HepG2 (cell line): Measurements from ENCODE around the gene C20orf204. TPM values are rescaled to one million over a fixed set of nuclear protein-coding genes. Genes with fewer than 3 reads are reported as not detected.

Experiments used
- ETV5 ChIP-seq: IDR thresholded peaks from 2 replicates; pipeline ENCODE4 v1.6.1; 2018; ENCODE audit warnings: missing biosample characterization, missing genetic modification reagents, inconsistent platforms, borderline replicate concordance
- HES4 ChIP-seq: sonication (generic); formaldehyde crosslinking; IDR thresholded peaks from 2 replicates; pipeline ENCODE4 v1.9.0; 2021; ENCODE audit warnings: mild to moderate bottlenecking, missing genetic modification reagents, borderline replicate concordance
- MED1 ChIP-seq: sonication (generic); formaldehyde crosslinking; IDR thresholded peaks from 2 replicates; pipeline ENCODE4 v1.4.0; 2020; ENCODE audit warnings: missing genetic modification reagents
- NFRKB ChIP-seq: fragments of 450-650 bp; IDR thresholded peaks from 2 replicates; pipeline ENCODE4 v1.6.1; 2017
- RFX5 ChIP-seq: IDR thresholded peaks from 2 replicates; pipeline ENCODE4 v1.6.1; 2011; ENCODE audit warnings: low read depth, low read length, improper control_type of control experiment
- SMAD3 ChIP-seq: sonication (generic); formaldehyde crosslinking; IDR thresholded peaks from 2 replicates; pipeline ENCODE4 v1.4.0; 2020; ENCODE audit warnings: missing genetic modification reagents
- SRSF4 ChIP-seq: fragments of 200-400 bp; formaldehyde crosslinking; IDR thresholded peaks from one replicate; pipeline ENCODE4 v1.6.1; 2018; ENCODE audit warnings: mild to moderate bottlenecking, low read depth, low read length, moderate library complexity; ENCODE audit not compliant: poor library complexity, severe bottlenecking
- TOPORS ChIP-seq: sonication (generic); formaldehyde crosslinking; IDR thresholded peaks from 2 replicates; pipeline ENCODE4 v1.8.0; 2023; ENCODE audit warnings: mild to moderate bottlenecking, missing genetic modification reagents
- TSC22D2 ChIP-seq: sonication (generic); formaldehyde crosslinking; IDR thresholded peaks from 2 replicates; pipeline ENCODE4 v1.5.1; 2020; ENCODE audit warnings: missing genetic modification reagents, mild to moderate bottlenecking, borderline replicate concordance
- YY1 ChIP-seq: IDR thresholded peaks from 2 replicates; pipeline ENCODE4 v1.6.1; 2011; ENCODE audit warnings: low read length, low read depth, moderate library complexity, mild to moderate bottlenecking; ENCODE audit not compliant: insufficient read depth, insufficient replicate concordance
- ZNF143 ChIP-seq: sonication (generic); formaldehyde crosslinking; IDR thresholded peaks from 2 replicates; pipeline ENCODE4 v1.4.0; 2020; ENCODE audit warnings: missing genetic modification reagents
- ZNF317 ChIP-seq: sonication (generic); formaldehyde crosslinking; IDR thresholded peaks from 2 replicates; pipeline ENCODE4 v1.5.0; 2020; ENCODE audit warnings: mild to moderate bottlenecking, missing genetic modification reagents
- ZNF614 ChIP-seq: IDR thresholded peaks from 2 replicates; pipeline ENCODE4 v1.6.1; 2018; ENCODE audit warnings: missing biosample characterization, missing genetic modification reagents, inconsistent platforms, borderline replicate concordance
- polyA plus RNA-seq, 8 experiments: library from polyadenylated mRNA; depleted of rRNA in 3 of 8; stranded (reverse) in 7 of 8; unstranded in 1 of 8; fragments of >200 nt; fragmentation: Illumina TruSeq in 4 of 8; extraction: Trizol in 4 of 8; gene quantifications; 2 replicates each; pipeline versions ENCODE4 v1.2.1 to v1.2.3, GENCODE V29; 2011 to 2016; ENCODE audit warnings: low read depth in 4 of 8, missing spikeins in 1 of 8, mixed read lengths in 1 of 8; ENCODE audit not compliant: insufficient read depth in 1 of 8
- total RNA-seq, 5 experiments: library from RNA; depleted of rRNA; stranded (reverse); fragments of >200 nt; fragmentation: Illumina TruSeq; extraction: Trizol; gene quantifications; 2 replicates each; pipeline ENCODE4 v1.2.3, GENCODE V29; 2016; ENCODE audit warnings: low read depth in 1 of 5
- TF ChIP-seq, protein P1 (sequence below): sonication (generic); formaldehyde crosslinking; IDR thresholded peaks from 2 replicates; pipeline ENCODE4 v1.8.1; 2023; ENCODE audit warnings: mild to moderate bottlenecking, inconsistent platforms, moderate library complexity, missing genetic modification reagents, borderline replicate concordance
- TF ChIP-seq, protein P2 (sequence below): sonication (generic); formaldehyde crosslinking; IDR thresholded peaks from 2 replicates; pipeline ENCODE4 v1.5.1; 2020; ENCODE audit warnings: mild to moderate bottlenecking, missing genetic modification reagents, borderline replicate concordance
- TF ChIP-seq, protein P3 (sequence below): IDR thresholded peaks from 2 replicates; pipeline ENCODE4 v1.6.1; 2016; ENCODE audit warnings: missing genetic modification reagents, missing compliant biosample characterization
- TF ChIP-seq, protein P4 (sequence below): IDR thresholded peaks from 2 replicates; pipeline ENCODE4 v1.6.1; 2018; ENCODE audit warnings: missing genetic modification reagents
- TF ChIP-seq, protein P5 (sequence below): sonication (generic); formaldehyde crosslinking; conservative IDR thresholded peaks from 2 replicates; pipeline ENCODE4 v1.5.0; 2020; ENCODE audit warnings: missing genetic modification reagents
- TF ChIP-seq, protein P6 (sequence below): sonication (generic); formaldehyde crosslinking; IDR thresholded peaks from 2 replicates; pipeline ENCODE4 v1.4.0; 2020; ENCODE audit warnings: missing genetic modification reagents

Gene C20orf204
- total and polyA plus RNA-seq, 2 of the 13 experiments (the other 11 are each of a cell fraction or from before 2014, with no cell fraction given): 22.1 to 80.0 TPM

DNA sequence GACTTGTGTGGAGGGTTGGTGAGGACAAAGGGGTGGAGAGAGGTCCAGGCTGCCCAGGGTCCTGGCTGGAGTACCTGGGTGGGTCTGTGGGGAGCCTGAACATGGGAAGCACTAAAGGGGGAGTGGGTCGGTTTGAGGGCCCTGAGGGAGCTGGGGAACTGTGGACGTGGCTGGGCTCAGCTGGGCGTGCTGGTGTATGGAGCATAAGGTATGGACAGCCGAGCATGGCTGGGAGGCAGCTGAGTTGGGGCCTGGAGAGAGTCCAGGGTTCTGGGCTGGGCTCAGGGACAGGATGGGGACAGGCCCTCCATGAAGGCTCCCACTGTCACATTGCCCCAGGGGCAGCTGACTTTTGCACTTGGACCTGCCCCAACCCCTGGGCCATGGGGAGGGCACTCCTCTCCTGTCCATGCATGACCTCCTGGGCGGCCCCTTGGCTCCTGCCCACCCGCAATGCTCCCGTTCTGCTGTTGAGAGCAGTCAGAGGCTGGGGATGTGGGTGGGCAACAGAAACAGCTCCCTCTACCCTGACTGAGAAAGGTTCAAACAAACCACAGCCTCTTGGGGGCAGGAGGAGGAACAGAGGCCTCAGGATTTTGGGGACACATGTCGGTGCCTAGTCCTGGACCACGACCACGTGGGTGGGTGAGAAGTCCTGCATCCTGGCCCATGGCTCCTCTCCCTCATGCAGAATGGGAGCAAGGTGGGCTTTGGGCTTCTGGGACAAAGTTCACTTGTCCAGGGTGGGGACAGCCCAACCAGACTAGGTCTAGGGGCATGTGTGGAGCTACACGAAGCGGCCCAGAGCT is 4.5 kb downstream of the C20orf204 start (continued):
- TF ChIP-seq, protein P1, sequence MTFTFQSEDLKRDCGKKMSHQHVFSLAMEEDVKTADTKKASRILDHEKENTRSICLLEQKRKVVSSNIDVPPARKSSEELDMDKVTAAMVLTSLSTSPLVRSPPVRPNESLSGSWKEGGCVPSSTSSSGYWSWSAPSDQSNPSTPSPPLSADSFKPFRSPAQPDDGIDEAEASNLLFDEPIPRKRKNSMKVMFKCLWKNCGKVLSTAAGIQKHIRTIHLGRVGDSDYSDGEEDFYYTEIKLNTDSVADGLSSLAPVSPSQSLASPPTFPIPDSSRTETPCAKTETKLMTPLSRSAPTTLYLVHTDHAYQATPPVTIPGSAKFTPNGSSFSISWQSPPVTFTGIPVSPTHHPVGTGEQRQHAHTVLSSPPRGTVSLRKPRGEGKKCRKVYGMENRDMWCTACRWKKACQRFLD (CRISPR knock-in tag): 0 out of 2 replicates have a peak, but pooled peaks have one; percentile 17
- TF ChIP-seq TSC22D2 (CRISPR knock-in tag) (0 out of 2 replicates have a peak, but pooled peaks have one; percentile 2), ZNF614 (0 out of 2 replicates have a peak, but pooled peaks have one; percentile 14), RFX5 (no peak), MED1 (CRISPR knock-in tag) (0 out of 2 replicates have a peak, but pooled peaks have one; percentile 19), ETV5 (CRISPR knock-in tag) (no peak), ZNF143 (CRISPR knock-in tag) (peak; percentile 27; the same call in 1 of the 2 replicates), TOPORS (no peak), ZNF317 (peak; percentile 57), YY1 (no peak), HES4 (no peak; the same call in 1 of the 2 replicates), SRSF4 (peak; percentile 56), NFRKB (no peak), SMAD3 (CRISPR knock-in tag) (no peak; the same call in 1 of the 2 replicates)
- TF ChIP-seq, protein P2, sequence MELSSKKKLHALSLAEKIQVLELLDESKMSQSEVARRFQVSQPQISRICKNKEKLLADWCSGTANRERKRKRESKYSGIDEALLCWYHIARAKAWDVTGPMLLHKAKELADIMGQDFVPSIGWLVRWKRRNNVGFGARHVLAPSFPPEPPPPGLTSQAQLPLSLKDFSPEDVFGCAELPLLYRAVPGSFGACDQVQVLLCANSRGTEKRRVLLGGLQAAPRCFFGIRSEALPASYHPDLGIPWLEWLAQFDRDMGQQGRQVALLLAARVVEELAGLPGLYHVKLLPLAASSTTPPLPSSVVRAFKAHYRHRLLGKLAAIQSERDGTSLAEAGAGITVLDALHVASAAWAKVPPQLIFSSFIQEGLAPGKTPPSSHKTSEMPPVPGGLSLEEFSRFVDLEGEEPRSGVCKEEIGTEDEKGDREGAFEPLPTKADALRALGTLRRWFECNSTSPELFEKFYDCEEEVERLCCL (CRISPR knock-in tag): no peak
- TF ChIP-seq, protein P3, sequence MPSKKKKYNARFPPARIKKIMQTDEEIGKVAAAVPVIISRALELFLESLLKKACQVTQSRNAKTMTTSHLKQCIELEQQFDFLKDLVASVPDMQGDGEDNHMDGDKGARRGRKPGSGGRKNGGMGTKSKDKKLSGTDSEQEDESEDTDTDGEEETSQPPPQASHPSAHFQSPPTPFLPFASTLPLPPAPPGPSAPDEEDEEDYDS: no peak
- TF ChIP-seq, protein P4, sequence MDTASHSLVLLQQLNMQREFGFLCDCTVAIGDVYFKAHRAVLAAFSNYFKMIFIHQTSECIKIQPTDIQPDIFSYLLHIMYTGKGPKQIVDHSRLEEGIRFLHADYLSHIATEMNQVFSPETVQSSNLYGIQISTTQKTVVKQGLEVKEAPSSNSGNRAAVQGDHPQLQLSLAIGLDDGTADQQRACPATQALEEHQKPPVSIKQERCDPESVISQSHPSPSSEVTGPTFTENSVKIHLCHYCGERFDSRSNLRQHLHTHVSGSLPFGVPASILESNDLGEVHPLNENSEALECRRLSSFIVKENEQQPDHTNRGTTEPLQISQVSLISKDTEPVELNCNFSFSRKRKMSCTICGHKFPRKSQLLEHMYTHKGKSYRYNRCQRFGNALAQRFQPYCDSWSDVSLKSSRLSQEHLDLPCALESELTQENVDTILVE (CRISPR knock-in tag): no peak
- TF ChIP-seq, protein P5, sequence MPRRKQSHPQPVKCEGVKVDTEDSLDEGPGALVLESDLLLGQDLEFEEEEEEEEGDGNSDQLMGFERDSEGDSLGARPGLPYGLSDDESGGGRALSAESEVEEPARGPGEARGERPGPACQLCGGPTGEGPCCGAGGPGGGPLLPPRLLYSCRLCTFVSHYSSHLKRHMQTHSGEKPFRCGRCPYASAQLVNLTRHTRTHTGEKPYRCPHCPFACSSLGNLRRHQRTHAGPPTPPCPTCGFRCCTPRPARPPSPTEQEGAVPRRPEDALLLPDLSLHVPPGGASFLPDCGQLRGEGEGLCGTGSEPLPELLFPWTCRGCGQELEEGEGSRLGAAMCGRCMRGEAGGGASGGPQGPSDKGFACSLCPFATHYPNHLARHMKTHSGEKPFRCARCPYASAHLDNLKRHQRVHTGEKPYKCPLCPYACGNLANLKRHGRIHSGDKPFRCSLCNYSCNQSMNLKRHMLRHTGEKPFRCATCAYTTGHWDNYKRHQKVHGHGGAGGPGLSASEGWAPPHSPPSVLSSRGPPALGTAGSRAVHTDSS (CRISPR knock-in tag): no peak
- TF ChIP-seq, protein P6, sequence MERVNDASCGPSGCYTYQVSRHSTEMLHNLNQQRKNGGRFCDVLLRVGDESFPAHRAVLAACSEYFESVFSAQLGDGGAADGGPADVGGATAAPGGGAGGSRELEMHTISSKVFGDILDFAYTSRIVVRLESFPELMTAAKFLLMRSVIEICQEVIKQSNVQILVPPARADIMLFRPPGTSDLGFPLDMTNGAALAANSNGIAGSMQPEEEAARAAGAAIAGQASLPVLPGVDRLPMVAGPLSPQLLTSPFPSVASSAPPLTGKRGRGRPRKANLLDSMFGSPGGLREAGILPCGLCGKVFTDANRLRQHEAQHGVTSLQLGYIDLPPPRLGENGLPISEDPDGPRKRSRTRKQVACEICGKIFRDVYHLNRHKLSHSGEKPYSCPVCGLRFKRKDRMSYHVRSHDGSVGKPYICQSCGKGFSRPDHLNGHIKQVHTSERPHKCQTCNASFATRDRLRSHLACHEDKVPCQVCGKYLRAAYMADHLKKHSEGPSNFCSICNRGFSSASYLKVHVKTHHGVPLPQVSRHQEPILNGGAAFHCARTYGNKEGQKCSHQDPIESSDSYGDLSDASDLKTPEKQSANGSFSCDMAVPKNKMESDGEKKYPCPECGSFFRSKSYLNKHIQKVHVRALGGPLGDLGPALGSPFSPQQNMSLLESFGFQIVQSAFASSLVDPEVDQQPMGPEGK (CRISPR knock-in tag): peak; percentile 81
